Esophagus (tissue), 2 donors: Measurements from ENCODE around the gene COMP. TPM values are rescaled to one million over a fixed set of nuclear protein-coding genes. Genes with fewer than 3 reads are reported as not detected.

Source experiments
- H3K27ac ChIP-seq, 2 donors: one replicate each; pipeline ENCODE4 v1.5.1; 2013; ENCODE audit warnings: low read depth in 2 of 2, mild to moderate bottlenecking in 2 of 2, inconsistent platforms in 1 of 2, low read length in 1 of 2, moderate library complexity in 1 of 2
- H3K27me3 ChIP-seq, 2 donors: one replicate each; pipeline ENCODE4 v1.6.1; 2013; ENCODE audit warnings: low read length in 2 of 2, control low read depth in 1 of 2, mild to moderate bottlenecking in 1 of 2; ENCODE audit not compliant: insufficient read depth in 2 of 2, control insufficient read depth in 1 of 2
- H3K36me3 ChIP-seq, 2 donors: one replicate each; pipeline ENCODE4 v1.6.1; 2013; ENCODE audit warnings: low read length in 1 of 2; ENCODE audit not compliant: control insufficient read depth in 2 of 2, insufficient read depth in 2 of 2
- H3K4me1 ChIP-seq, 2 donors: one replicate each; pipeline ENCODE4 v1.6.1; 2013; ENCODE audit warnings: low read length in 1 of 2; ENCODE audit not compliant: control insufficient read depth in 2 of 2, insufficient read depth in 2 of 2
- H3K4me3 ChIP-seq, 2 donors: one replicate each; pipeline ENCODE4 v1.5.1; 2013; ENCODE audit warnings: low read length in 2 of 2, mild to moderate bottlenecking in 2 of 2, low read depth in 1 of 2, moderate library complexity in 1 of 2
- H3K9me3 ChIP-seq, 2 donors: one replicate each; pipeline ENCODE4 v1.6.1; 2013; ENCODE audit warnings: mild to moderate bottlenecking in 2 of 2, low read depth in 1 of 2, low read length in 1 of 2, moderate library complexity in 1 of 2; ENCODE audit not compliant: control insufficient read depth in 2 of 2, insufficient read depth in 1 of 2
- WGBS, 2 donors: extraction: QIAGEN DNeasy Blood & Tissue Kit; methylation state at CpG; one replicate each; pipeline ENCODE4 v1.1.7; 2013; 5-methylcytosine and 5-hydroxymethylcytosine counted together
- polyA plus RNA-seq, 2 donors: library from polyadenylated mRNA; stranded (reverse); fragments of 200-250 nt; gene quantifications; one replicate each; pipeline ENCODE4 v1.2.3, GENCODE V29; 2013
- donor health status: healthy with polysubstance abuse.
- donor health status: Bipolar disorder and iron deficiency.

COMP gene
- polyA plus RNA-seq, 2 donors: 0.71 to 4.0 TPM

GRCh38 chr19:18742838-18743783 lies 48.0 kb downstream of the COMP start:
- 39 to 44% methylated on average over 38 of the region's 38 CpGs for WGBS, 2 donors
- Histone ChIP-seq H3K9me3 (no peaks in the 10 kb centered on the region), H3K4me3 (no peak overlapping the region), H3K27ac (no peak overlapping the region), H3K27me3 (no peaks in the 10 kb centered on the region), H3K36me3 (peaks cover 0 to 5% of the 10 kb centered on the region in 2 donors), H3K4me1 (peaks cover 6 to 12% of the 10 kb centered on the region in 2 donors)

GRCh38 chr19:18742324-18742723 lies 48.8 kb downstream of the COMP start:
- Histone ChIP-seq H3K27ac (no peak overlapping the region), H3K27me3 (no peaks in the 10 kb centered on the region), H3K4me1 (peaks cover 6 to 12% of the 10 kb centered on the region in 2 donors), H3K4me3 (no peak overlapping the region), H3K9me3 (no peaks in the 10 kb centered on the region), H3K36me3 (peaks cover 0 to 5% of the 10 kb centered on the region in 2 donors)
- WGBS, 2 donors: 87 to 89% methylated on average over 14 of the region's 14 CpGs

GRCh38 chr19:18741124-18742121 lies 49.7 kb downstream of the COMP start:
- peaks cover 6 to 12% of the 10 kb centered on the region in 2 donors for H3K4me1 ChIP-seq
- no peaks in the 10 kb centered on the region for H3K9me3 ChIP-seq
- H3K27me3 ChIP-seq: no peaks in the 10 kb centered on the region
- no peak overlapping the region for H3K4me3 ChIP-seq
- no peak overlapping the region for H3K27ac ChIP-seq
- WGBS, 2 donors: 48 to 58% methylated on average over 26 to 27 of the region's 27 CpGs
- peaks cover 0 to 3% of the 10 kb centered on the region in 2 donors for H3K36me3 ChIP-seq

DNA sequence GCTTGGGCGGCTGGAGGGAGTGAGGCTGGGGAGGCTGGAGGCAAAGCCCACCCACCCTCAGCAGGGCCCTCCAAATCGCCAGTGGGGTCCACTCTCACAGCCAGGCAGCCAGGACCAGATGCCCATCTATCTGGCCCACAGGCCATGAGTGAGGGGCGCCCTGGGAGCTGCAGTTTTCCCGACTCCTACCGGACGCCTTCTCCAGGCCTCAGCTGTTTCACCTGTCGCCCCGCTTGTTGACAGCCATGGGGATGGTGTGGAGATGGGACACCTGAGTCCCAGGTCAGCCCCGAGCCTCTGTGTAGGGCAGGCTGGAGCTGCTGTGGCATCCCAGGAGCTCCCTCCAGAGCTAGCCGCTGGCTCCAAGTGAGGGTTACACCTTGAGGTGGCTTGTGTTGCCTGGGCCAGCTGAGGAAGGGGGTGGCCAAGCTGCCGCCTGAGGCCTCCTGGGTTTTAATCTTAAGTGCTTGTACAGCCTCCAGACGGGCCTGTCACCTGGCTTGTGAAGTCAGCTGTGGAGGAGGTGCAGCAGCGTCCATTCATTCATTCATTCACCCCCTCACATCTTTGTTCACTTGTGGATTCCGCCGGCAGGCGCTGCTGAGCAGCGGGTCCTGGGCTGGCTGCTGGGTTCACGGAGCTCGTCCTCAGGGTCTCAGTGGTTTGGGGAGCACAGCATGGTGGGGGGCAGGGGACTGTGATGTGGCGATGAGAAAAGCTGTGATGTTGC lies 52.0 kb downstream of the COMP start:
- Histone ChIP-seq H3K4me3 (no peak overlapping the region), H3K9me3 (no peaks in the 10 kb centered on the region), H3K27ac (no peak overlapping the region), H3K4me1 (peaks cover 6 to 15% of the 10 kb centered on the region in 2 donors), H3K27me3 (no peaks in the 10 kb centered on the region), H3K36me3 (peaks cover 0 to 3% of the 10 kb centered on the region in 2 donors)
- WGBS, 2 donors: 94 to 95% methylated on average over 20 of the region's 20 CpGs

GRCh38 chr19:18737954-18738351 lies 53.2 kb downstream of the COMP start:
- H3K4me1 ChIP-seq: peaks cover 6 to 14% of the 10 kb centered on the region in 2 donors
- no peak overlapping the region for H3K27ac ChIP-seq
- H3K9me3 ChIP-seq: no peaks in the 10 kb centered on the region
- peaks cover 0 to 3% of the 10 kb centered on the region in 2 donors for H3K36me3 ChIP-seq
- no peaks in the 10 kb centered on the region for H3K27me3 ChIP-seq
- no peak overlapping the region for H3K4me3 ChIP-seq
- WGBS, 2 donors: 73 to 93% methylated on average over 1 of the region's 1 CpG

DNA sequence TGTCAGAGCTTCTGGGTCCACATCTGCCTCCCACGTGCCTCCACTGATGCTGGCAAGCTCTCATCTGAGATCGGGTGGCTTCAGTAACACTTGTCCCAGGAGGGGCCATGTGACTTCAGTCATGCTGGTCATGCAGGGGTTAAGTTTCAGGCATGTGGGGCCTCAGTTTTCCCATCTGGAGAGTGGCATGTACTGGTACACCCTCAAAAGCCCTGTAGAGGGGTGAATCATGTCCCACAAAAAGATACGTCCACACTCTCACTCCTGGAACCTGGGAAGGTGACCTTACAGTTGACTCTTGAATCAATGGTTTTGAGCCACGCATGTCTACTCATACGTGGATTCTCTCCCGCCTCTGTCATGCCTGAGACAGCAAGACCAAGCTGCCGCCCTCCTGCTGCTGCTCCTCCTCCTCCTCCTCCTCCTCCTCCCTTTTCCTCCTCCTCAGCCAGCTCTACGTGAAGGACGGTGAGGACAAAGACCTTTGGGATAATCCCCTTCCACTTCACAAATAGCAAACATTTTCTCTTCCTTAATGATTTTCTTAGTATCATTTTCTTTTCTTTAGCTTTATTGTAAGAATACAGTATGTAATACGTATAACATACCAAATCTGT lies 53.7 kb downstream of the COMP start:
- Histone ChIP-seq H3K9me3 (no peaks in the 10 kb centered on the region), H3K4me3 (no peak overlapping the region), H3K4me1 (peaks cover 3 to 9% of the 10 kb centered on the region in 2 donors), H3K36me3 (peaks cover 0 to 3% of the 10 kb centered on the region in 2 donors), H3K27ac (no peak overlapping the region), H3K27me3 (no peaks in the 10 kb centered on the region)
- WGBS, 2 donors: 69 to 78% methylated on average over 10 of the region's 10 CpGs

DNA sequence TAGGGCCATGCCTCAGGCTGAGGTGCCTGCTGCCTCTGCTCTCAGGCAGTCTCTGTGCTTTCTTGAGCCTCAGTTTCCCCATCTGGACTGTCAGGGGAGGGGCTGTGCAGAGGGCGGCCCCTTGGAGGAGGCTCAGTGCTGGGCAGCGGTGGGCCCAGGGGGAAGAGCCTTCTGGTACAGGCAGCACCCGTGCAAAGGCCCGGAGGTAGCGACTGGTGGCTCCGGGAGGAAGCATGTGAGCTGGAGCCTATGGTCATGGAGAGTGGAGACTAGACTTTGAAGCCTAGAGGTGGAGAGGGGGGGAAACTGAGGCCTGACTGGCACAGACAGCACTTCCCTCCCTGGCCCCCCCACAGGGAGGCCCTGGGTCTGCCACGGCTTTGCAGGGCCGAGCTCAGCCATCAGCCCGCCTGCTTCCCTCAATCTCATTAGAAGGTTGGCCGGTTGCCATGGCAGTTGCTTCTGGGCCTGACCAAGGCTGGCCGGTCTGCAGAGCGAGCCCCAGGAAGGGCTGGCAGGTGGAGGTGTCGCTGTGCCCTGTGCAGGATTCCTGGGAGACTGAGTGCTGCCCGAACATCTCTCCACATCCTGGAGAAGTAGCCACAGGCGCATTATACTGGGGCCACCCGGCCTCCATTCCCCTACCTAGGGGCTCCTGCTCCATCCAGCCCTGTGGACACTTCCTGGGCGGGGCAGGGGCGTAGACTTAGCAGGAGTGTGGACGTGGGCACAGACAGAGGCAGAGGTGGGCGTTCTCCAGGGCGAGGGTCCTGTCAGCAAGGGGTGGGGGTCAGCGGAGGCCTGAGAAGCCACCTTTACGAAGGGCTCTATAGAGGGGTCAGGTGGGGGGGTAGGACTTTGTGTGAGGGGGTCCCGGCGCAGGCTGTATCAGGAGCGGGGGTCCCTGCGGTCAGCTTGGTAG lies 54.4 kb downstream of the COMP start:
- Histone ChIP-seq H3K27ac (no peak overlapping the region), H3K9me3 (no peaks in the 10 kb centered on the region), H3K27me3 (no peaks in the 10 kb centered on the region), H3K4me1 (peaks cover 3 to 4% of the 10 kb centered on the region in 2 donors), H3K4me3 (no peak overlapping the region), H3K36me3 (peaks cover 0 to 3% of the 10 kb centered on the region in 2 donors)
- WGBS, 2 donors: 81 to 89% methylated on average over 27 of the region's 27 CpGs

DNA sequence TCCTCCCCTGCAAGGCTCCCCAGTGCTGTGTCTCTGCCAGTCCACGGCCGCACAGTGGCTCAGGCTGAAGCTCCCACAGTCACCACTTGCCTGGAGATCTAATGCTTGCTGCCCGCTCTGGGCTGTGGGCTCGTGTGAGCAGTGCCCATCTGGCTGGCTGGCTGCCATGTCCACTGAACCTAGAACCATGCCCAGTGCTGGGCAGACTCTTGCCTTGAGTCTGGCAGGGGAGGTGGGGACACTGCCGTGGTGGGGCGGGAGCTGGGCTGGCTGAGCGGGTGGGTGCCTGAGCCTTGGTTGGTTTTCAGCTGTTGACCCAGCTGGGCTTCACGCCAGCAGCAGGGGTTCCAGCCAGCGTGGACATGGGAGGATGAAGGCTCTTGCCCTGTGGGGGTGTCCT lies 55.4 kb downstream of the COMP start:
- H3K27ac ChIP-seq: no peak overlapping the region
- WGBS, 2 donors: 74 to 88% methylated on average over 7 to 9 of the region's 9 CpGs
- peaks cover 0 to 2% of the 10 kb centered on the region in 2 donors for H3K4me1 ChIP-seq

More for the DNA sequence above, 55.4 kb downstream of the COMP start:
- H3K9me3 ChIP-seq: no peaks in the 10 kb centered on the region
- no peak overlapping the region for H3K4me3 ChIP-seq
- H3K36me3 ChIP-seq: peaks cover 0 to 4% of the 10 kb centered on the region in 2 donors
- no peaks in the 10 kb centered on the region for H3K27me3 ChIP-seq
